Right lobe of liver (tissue), 4 donors: ENCODE data around the gene CAMK1G.

Source experiments
- POLR2A ChIP-seq: fragments of 450-650 bp; IDR thresholded peaks from one replicate; pipeline ENCODE4 v1.6.1; 2017; ENCODE audit warnings: antibody characterized with exemption, mild to moderate bottlenecking
- TF ChIP-seq, protein P1 (sequence below), 4 donors: fragments of 200-600 bp in 3 of 4; fragments of 450-650 bp in 1 of 4; IDR thresholded peaks; one replicate each; pipeline versions ENCODE4 v1.5.1 to v1.8.0; 2016 to 2022; ENCODE audit warnings: antibody characterized with exemption in 4 of 4, mild to moderate bottlenecking in 2 of 4
- donor health status: DM: no; HTN: no; CAD: no.
- donor health status: DM: no; HTN: no; CAD: no.
- donor health status: DM: no; HTN: yes; CAD: no.

DNA sequence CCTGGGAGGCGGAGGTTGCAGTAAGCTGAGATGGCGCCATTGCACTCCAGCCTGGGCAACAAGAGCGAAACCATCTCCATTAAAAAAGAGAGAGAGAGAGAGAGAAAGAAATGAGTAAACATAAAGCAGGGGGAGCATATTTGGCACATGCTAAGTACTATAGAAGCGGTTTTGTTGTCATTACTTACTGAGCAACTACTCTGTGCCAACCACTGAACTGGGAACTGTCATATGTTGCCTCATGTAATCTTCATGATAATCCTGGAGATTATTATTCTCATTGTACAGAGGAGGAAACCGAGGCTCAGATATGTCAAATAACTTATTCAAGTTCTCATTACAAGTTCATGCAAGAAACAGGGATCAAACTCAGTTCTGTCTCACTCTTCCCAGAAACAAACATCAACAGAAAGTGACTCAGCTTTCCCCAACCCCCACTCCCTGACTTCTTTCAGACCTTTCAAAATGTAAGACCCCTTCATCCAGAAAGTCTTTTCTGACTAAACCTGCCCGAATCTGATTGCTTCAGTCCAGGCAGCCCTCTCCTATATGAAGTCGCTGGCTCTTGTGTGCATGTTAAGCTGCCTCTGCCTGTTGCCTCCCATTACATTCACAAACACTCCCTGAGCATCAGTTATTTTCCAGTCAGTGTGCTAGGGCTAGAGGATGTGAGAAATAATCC is 45.2 kb downstream of the CAMK1G start:
- TF ChIP-seq, protein P1, sequence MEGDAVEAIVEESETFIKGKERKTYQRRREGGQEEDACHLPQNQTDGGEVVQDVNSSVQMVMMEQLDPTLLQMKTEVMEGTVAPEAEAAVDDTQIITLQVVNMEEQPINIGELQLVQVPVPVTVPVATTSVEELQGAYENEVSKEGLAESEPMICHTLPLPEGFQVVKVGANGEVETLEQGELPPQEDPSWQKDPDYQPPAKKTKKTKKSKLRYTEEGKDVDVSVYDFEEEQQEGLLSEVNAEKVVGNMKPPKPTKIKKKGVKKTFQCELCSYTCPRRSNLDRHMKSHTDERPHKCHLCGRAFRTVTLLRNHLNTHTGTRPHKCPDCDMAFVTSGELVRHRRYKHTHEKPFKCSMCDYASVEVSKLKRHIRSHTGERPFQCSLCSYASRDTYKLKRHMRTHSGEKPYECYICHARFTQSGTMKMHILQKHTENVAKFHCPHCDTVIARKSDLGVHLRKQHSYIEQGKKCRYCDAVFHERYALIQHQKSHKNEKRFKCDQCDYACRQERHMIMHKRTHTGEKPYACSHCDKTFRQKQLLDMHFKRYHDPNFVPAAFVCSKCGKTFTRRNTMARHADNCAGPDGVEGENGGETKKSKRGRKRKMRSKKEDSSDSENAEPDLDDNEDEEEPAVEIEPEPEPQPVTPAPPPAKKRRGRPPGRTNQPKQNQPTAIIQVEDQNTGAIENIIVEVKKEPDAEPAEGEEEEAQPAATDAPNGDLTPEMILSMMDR (IDR thresholded peaks at IDR 0.05): no peak
- TF ChIP-seq POLR2A: no peak
